ENCODE results near the gene CDK6. TPM values are rescaled to one million over a fixed set of nuclear protein-coding genes. Genes with fewer than 3 reads are reported as not detected.
"Not testable (repeated sequence)": the region's sequence is repeated elsewhere in the genome, so short reads cannot be mapped to it uniquely, and the experiment has no call there.

Gene CDK6
- polyA plus RNA-seq (2013, experiment 1 of 2): 6.8 TPM
- 7.1 TPM for polyA plus RNA-seq (2013, experiment 2 of 2)

DNA sequence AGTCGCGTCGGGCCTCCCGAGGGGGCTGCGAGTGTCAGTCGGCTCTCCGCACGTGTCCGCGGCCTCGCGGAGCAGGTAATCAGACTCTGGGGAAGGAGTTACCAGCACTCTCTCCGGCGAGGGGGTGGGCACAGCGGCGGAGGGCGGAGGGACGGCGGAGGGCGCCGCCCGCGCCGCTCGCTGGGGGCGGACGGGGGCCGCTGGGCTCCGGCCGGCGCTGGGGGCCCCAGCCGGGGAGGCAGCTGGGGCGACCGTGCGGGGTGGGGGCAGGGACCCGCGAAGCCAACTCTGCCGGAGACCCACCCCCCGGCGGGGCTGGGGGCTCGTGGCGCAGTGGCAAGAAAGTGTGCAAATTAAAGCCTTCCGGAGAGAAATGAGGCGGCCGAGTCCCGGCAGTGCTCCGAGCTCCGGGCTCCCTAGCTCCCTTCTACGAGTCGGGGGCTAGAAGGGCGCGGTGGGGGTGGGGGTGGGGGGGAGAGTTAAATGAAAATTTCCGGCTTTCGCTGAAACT lies at the start of gene CDK6:
Gene CDK6 (minus strand): TSS at position 85 of the 511 bp plus-strand sequence. CDS start 3,250 bp downstream, outside the sequence.
- WGBS, 2 donors (ENCODE audit: extremely low coverage in 2 of 2, insufficient read length in 2 of 2, insufficient replicate concordance in 1 of 2): no CpG with 5 or more reads among the region's 54 CpGs
- Histone ChIP-seq H2AK5ac (ENCODE audit: low read depth, low read length) (peak within 1 kb of the TSS; percentile 56), H3K27me3 (ENCODE audit: control insufficient read depth in 3 of 3, insufficient read depth in 3 of 3, low read depth in 1 of 3, low read length in 3 of 3) (peaks cover 0 to 13% (median 0%) of the 10 kb centered on the region in 3 experiments), H3K4ac (ENCODE audit: low read length) (no peak within 1 kb of the TSS), H4K8ac (ENCODE audit: low read depth, low read length) (no peak within 1 kb of the TSS), H4K91ac (ENCODE audit: low read depth, low read length, poor library complexity) (no peak within 1 kb of the TSS), H2BK12ac (ENCODE audit: low read length) (no peak within 1 kb of the TSS), H3K9ac (ENCODE audit: low read depth, low read length, poor library complexity) (peak within 1 kb of the TSS; percentile 72), H2BK15ac (ENCODE audit: low read length) (peak within 1 kb of the TSS; percentile 58), H3K4me1 (ENCODE audit: control insufficient read depth in 2 of 2, insufficient read depth in 1 of 2, low read depth in 1 of 2, low read length in 2 of 2) (peaks cover 8% of the 10 kb centered on the region in 2 donors), H2AFZ (ENCODE audit: low read length) (peak within 1 kb of the TSS; percentile 96), H3K79me1 (ENCODE audit: low read depth, low read length) (no peaks in the 10 kb centered on the region), H3K23ac (ENCODE audit: low read depth, low read length, poor library complexity) (peak within 1 kb of the TSS; percentile 73), H3K14ac (ENCODE audit: low read length) (peak within 1 kb of the TSS; percentile 38), H3K9me3 (replicated peaks in 1 of 2; ENCODE audit: control insufficient read depth in 2 of 2, insufficient read depth in 1 of 2, low read depth in 1 of 2, low read length in 2 of 2) (peaks cover 0 to 7% of the 10 kb centered on the region in 2 donors), H3K4me2 (ENCODE audit: insufficient read depth, low read length, poor library complexity, severe bottlenecking) (peak within 1 kb of the TSS; percentile 97), H2BK5ac (ENCODE audit: low read length) (peak within 1 kb of the TSS; percentile 75), H3K18ac (ENCODE audit: low read length) (peak within 1 kb of the TSS; percentile 96), H3K27ac (replicated peaks; ENCODE audit: low read length) (no peak within 1 kb of the TSS), H2BK120ac (ENCODE audit: low read depth, low read length) (peak within 1 kb of the TSS; percentile 87), H3K36me3 (replicated peaks in 1 of 2; ENCODE audit: control insufficient read depth in 2 of 2, insufficient read depth in 2 of 2, low read length in 2 of 2) (peaks cover 0 to 10% of the 10 kb centered on the region in 2 donors), H3K4me3 (ENCODE audit: low read length in 2 of 2) (peak within 1 kb of the TSS; percentile 72 to 91)
- peak; percentile 29 for DNase-seq (ENCODE audit: low spot score)

DNA sequence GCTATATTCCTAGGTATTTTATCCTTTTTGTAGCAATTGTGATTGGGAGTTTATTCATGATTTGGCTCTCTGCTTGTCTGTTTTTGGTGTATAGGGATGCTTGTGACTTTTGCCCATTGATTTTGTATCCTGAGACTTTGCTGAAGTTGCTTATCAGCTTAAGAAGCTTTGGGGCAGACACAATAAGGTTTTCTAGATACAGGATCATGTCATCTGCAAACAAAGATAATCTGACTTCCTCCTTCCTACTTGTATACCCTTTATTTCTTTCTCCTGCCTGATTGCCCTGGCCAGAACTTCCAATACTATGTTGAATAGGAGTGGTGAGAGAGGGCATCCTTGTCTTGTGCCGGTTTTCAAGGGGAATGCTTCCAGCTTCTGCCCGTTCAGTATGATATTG lies 49.7 kb upstream of the CDK6 start:
- not testable (repeated sequence) for H2AK5ac ChIP-seq (ENCODE audit: low read depth, low read length); H3K18ac ChIP-seq (ENCODE audit: low read length); H3K79me1 ChIP-seq (ENCODE audit: low read depth, low read length); H3K14ac ChIP-seq (ENCODE audit: low read length); H2AFZ ChIP-seq (ENCODE audit: low read length); H3K27me3 ChIP-seq (ENCODE audit: control insufficient read depth in 3 of 3, insufficient read depth in 3 of 3, low read depth in 1 of 3, low read length in 3 of 3); H3K36me3 ChIP-seq (replicated peaks in 1 of 2; ENCODE audit: control insufficient read depth in 2 of 2, insufficient read depth in 2 of 2, low read length in 2 of 2); H2BK15ac ChIP-seq (ENCODE audit: low read length); H3K4ac ChIP-seq (ENCODE audit: low read length); H3K4me2 ChIP-seq (ENCODE audit: insufficient read depth, low read length, poor library complexity, severe bottlenecking); H3K4me3 ChIP-seq (ENCODE audit: low read length in 2 of 2); H3K4me1 ChIP-seq (ENCODE audit: control insufficient read depth in 2 of 2, insufficient read depth in 1 of 2, low read depth in 1 of 2, low read length in 2 of 2); H2BK12ac ChIP-seq (ENCODE audit: low read length); H4K8ac ChIP-seq (ENCODE audit: low read depth, low read length); H3K27ac ChIP-seq (replicated peaks; ENCODE audit: low read length); H4K91ac ChIP-seq (ENCODE audit: low read depth, low read length, poor library complexity); H2BK120ac ChIP-seq (ENCODE audit: low read depth, low read length); DNase-seq (ENCODE audit: low spot score); H2BK5ac ChIP-seq (ENCODE audit: low read length); H3K9ac ChIP-seq (ENCODE audit: low read depth, low read length, poor library complexity); H3K9me3 ChIP-seq (replicated peaks in 1 of 2; ENCODE audit: control insufficient read depth in 2 of 2, insufficient read depth in 1 of 2, low read depth in 1 of 2, low read length in 2 of 2); H3K23ac ChIP-seq (ENCODE audit: low read depth, low read length, poor library complexity)
- no CpG with 5 or more reads among the region's 2 CpGs for WGBS, 2 donors (ENCODE audit: extremely low coverage in 2 of 2, insufficient read length in 2 of 2, insufficient replicate concordance in 1 of 2)

DNA sequence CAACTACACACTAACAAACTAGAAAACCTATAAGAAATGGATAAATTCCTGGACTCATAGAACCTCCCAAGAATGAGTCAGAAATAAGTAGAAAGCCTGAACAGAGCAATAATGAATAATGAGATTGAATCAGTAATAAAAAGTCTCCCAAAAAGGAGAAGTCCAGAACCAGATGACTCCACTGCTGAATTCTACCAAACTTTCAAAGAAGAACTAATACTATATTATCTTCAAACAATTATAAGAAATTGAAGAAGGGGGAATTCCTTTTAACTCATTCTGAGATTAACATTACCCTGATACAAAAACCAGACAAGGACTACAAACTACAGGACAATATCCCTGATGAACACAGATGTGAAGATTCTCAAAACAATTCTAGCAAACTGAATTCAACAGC lies 47.8 kb upstream of the CDK6 start:
- no peak overlapping the region for H3K4me2 ChIP-seq (ENCODE audit: insufficient read depth, low read length, poor library complexity, severe bottlenecking)

DNA sequence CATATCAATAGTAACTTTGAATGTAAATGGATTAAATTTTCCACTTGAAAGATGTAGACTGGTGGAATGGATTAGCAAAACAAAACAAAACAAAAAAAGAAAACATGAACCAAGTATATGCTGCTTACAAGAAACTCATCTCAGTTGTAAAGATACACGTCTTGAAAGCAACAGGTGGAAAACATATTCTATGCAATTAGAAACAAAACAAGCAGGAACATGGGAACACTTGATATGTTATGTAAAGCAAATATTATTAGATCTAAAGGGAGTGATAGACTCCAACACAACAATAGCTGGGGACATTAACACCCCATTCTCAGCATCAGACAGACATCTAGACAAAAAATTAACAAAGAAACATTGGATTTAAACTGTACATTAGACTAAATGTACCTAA lies 46.4 kb upstream of the CDK6 start:
- Histone ChIP-seq H3K36me3 (replicated peaks in 1 of 2; ENCODE audit: control insufficient read depth in 2 of 2, insufficient read depth in 2 of 2, low read length in 2 of 2) (no peaks in the 10 kb centered on the region), H3K4me3 (ENCODE audit: low read length in 2 of 2) (no peak overlapping the region), H3K14ac (ENCODE audit: low read length) (no peak overlapping the region), H2AFZ (ENCODE audit: low read length) (no peak overlapping the region), H3K27ac (replicated peaks; ENCODE audit: low read length) (no peak overlapping the region), H3K79me1 (ENCODE audit: low read depth, low read length) (no peaks in the 10 kb centered on the region), H3K4ac (ENCODE audit: low read length) (no peak overlapping the region), H3K4me1 (ENCODE audit: control insufficient read depth in 2 of 2, insufficient read depth in 1 of 2, low read depth in 1 of 2, low read length in 2 of 2) (no peaks in the 10 kb centered on the region), H3K9me3 (replicated peaks in 1 of 2; ENCODE audit: control insufficient read depth in 2 of 2, insufficient read depth in 1 of 2, low read depth in 1 of 2, low read length in 2 of 2) (no peaks in the 10 kb centered on the region), H2BK12ac (ENCODE audit: low read length) (no peak overlapping the region), H4K91ac (ENCODE audit: low read depth, low read length, poor library complexity) (no peak overlapping the region), H2BK15ac (ENCODE audit: low read length) (no peak overlapping the region), H4K8ac (ENCODE audit: low read depth, low read length) (no peak overlapping the region), H2BK120ac (ENCODE audit: low read depth, low read length) (no peak overlapping the region), H3K9ac (ENCODE audit: low read depth, low read length, poor library complexity) (no peak overlapping the region), H2AK5ac (ENCODE audit: low read depth, low read length) (no peak overlapping the region), H2BK5ac (ENCODE audit: low read length) (no peak overlapping the region), H3K18ac (ENCODE audit: low read length) (no peak overlapping the region), H3K27me3 (ENCODE audit: control insufficient read depth in 3 of 3, insufficient read depth in 3 of 3, low read depth in 1 of 3, low read length in 3 of 3) (no peaks in the 10 kb centered on the region), H3K4me2 (ENCODE audit: insufficient read depth, low read length, poor library complexity, severe bottlenecking) (no peak overlapping the region), H3K23ac (ENCODE audit: low read depth, low read length, poor library complexity) (no peak overlapping the region)
- DNase-seq (ENCODE audit: low spot score): no peak
- WGBS, 2 donors (ENCODE audit: extremely low coverage in 2 of 2, insufficient read length in 2 of 2, insufficient replicate concordance in 1 of 2): no CpG with 5 or more reads among the region's 1 CpG

More for the DNA sequence above, 47.8 kb upstream of the CDK6 start:
- H3K79me1 ChIP-seq (ENCODE audit: low read depth, low read length): no peaks in the 10 kb centered on the region
- H4K8ac ChIP-seq (ENCODE audit: low read depth, low read length): no peak overlapping the region
- H3K4me1 ChIP-seq (ENCODE audit: control insufficient read depth in 2 of 2, insufficient read depth in 1 of 2, low read depth in 1 of 2, low read length in 2 of 2): no peaks in the 10 kb centered on the region
- no peak overlapping the region for H2AFZ ChIP-seq (ENCODE audit: low read length)
- no peak overlapping the region for H2BK12ac ChIP-seq (ENCODE audit: low read length)
- H3K9ac ChIP-seq (ENCODE audit: low read depth, low read length, poor library complexity): no peak overlapping the region
- H2BK15ac ChIP-seq (ENCODE audit: low read length): no peak overlapping the region
- no peak overlapping the region for H3K4me3 ChIP-seq (ENCODE audit: low read length in 2 of 2)
- H4K91ac ChIP-seq (ENCODE audit: low read depth, low read length, poor library complexity): no peak overlapping the region
- no peak overlapping the region for H2BK5ac ChIP-seq (ENCODE audit: low read length)
- DNase-seq (ENCODE audit: low spot score): no peak
- H3K4ac ChIP-seq (ENCODE audit: low read length): no peak overlapping the region
- H2BK120ac ChIP-seq (ENCODE audit: low read depth, low read length): no peak overlapping the region
- H3K18ac ChIP-seq (ENCODE audit: low read length): no peak overlapping the region
- H3K36me3 ChIP-seq (replicated peaks in 1 of 2; ENCODE audit: control insufficient read depth in 2 of 2, insufficient read depth in 2 of 2, low read length in 2 of 2): no peaks in the 10 kb centered on the region
- no peak overlapping the region for H3K23ac ChIP-seq (ENCODE audit: low read depth, low read length, poor library complexity)
- H3K27me3 ChIP-seq (ENCODE audit: control insufficient read depth in 3 of 3, insufficient read depth in 3 of 3, low read depth in 1 of 3, low read length in 3 of 3): no peaks in the 10 kb centered on the region
- no peak overlapping the region for H3K27ac ChIP-seq (replicated peaks; ENCODE audit: low read length)
- H3K14ac ChIP-seq (ENCODE audit: low read length): no peak overlapping the region
- H3K9me3 ChIP-seq (replicated peaks in 1 of 2; ENCODE audit: control insufficient read depth in 2 of 2, insufficient read depth in 1 of 2, low read depth in 1 of 2, low read length in 2 of 2): peaks cover 0 to under 1% of the 10 kb centered on the region in 2 donors
- H2AK5ac ChIP-seq (ENCODE audit: low read depth, low read length): no peak overlapping the region

Measured in neuronal stem cell (in vitro differentiated cells).